SK-N-SH treated with all-trans-retinoic acid at 6 μM for 48 hours (cell line): ENCODE results near the gene STT3B.

Experiments used
- ATAC-seq: fragments of 200-7000 bp; cut with Tn5 transposase; 3 replicates; pipeline ENCODE4 v1.9.1; 2020; ENCODE audit warnings: mild to moderate bottlenecking, moderate library complexity
- ARNTL ChIP-seq: fragments of 450-650 bp; formaldehyde crosslinking; IDR thresholded peaks from 2 replicates; pipeline ENCODE4 v1.5.0; 2020; ENCODE audit warnings: low read depth, mild to moderate bottlenecking, moderate library complexity, borderline replicate concordance
- BACH2 ChIP-seq: fragments of 250-450 bp; sonication (Bioruptor Pico); IDR thresholded peaks from 2 replicates; pipeline ENCODE4 v1.9.0; 2021; ENCODE audit warnings: mild to moderate bottlenecking, borderline replicate concordance
- CSDC2 ChIP-seq: fragments of 250-450 bp; sonication (Bioruptor Pico); IDR thresholded peaks from 2 replicates; pipeline ENCODE4 v1.5.0; 2020; ENCODE audit warnings: mild to moderate bottlenecking, moderate library complexity
- ESRRG ChIP-seq: fragments of 250-450 bp; sonication (Bioruptor Pico); IDR thresholded peaks from 2 replicates; pipeline ENCODE4 v1.6.1; 2021; ENCODE audit warnings: mild to moderate bottlenecking
- GLIS3 ChIP-seq: fragments of 250-450 bp; sonication (Bioruptor Pico); IDR thresholded peaks from 2 replicates; pipeline ENCODE4 v1.5.0; 2020; ENCODE audit warnings: mild to moderate bottlenecking, moderate library complexity
- ISL1 ChIP-seq: fragments of 250-450 bp; sonication (Bioruptor Pico); IDR thresholded peaks from 2 replicates; pipeline ENCODE4 v2.1.2; 2022; ENCODE audit warnings: mild to moderate bottlenecking, moderate library complexity
- OSR1 ChIP-seq: fragments of 250-450 bp; sonication (Bioruptor Pico); IDR thresholded peaks from 2 replicates; pipeline ENCODE4 v1.8.0; 2022; ENCODE audit warnings: moderate library complexity, mild to moderate bottlenecking, inconsistent platforms
- PPARA ChIP-seq: fragments of 250-450 bp; sonication (Bioruptor Pico); IDR thresholded peaks from 2 replicates; pipeline ENCODE4 v1.5.0; 2020; ENCODE audit warnings: mild to moderate bottlenecking, borderline replicate concordance
- RARB ChIP-seq: fragments of 250-450 bp; sonication (Bioruptor Pico); IDR thresholded peaks from 2 replicates; pipeline ENCODE4 v1.8.0; 2021; ENCODE audit warnings: mild to moderate bottlenecking, moderate library complexity
- SNAI2 ChIP-seq: fragments of 250-450 bp; sonication (Bioruptor Pico); IDR thresholded peaks from 2 replicates; pipeline ENCODE4 v1.5.0; 2020; ENCODE audit warnings: mild to moderate bottlenecking, moderate library complexity
- TCF4 ChIP-seq: fragments of 250-450 bp; sonication (Bioruptor Pico); IDR thresholded peaks from 2 replicates; pipeline ENCODE4 v1.8.0; 2021; ENCODE audit warnings: mild to moderate bottlenecking, moderate library complexity, borderline replicate concordance
- TOX ChIP-seq: fragments of 250-450 bp; sonication (Bioruptor Pico); IDR thresholded peaks from 2 replicates; pipeline ENCODE4 v1.8.0; 2021; ENCODE audit warnings: mild to moderate bottlenecking, moderate library complexity, borderline replicate concordance
- ZC3H10 ChIP-seq: fragments of 250-450 bp; sonication (Bioruptor Pico); IDR thresholded peaks from 2 replicates; pipeline ENCODE4 v1.5.1; 2021; ENCODE audit warnings: mild to moderate bottlenecking, moderate library complexity
- ZFP3 ChIP-seq: fragments of 250-450 bp; sonication (Bioruptor Pico); IDR thresholded peaks from 2 replicates; pipeline ENCODE4 v1.5.0; 2020; ENCODE audit warnings: mild to moderate bottlenecking, moderate library complexity
- ZFP30 ChIP-seq: fragments of 450-650 bp; formaldehyde crosslinking; IDR thresholded peaks from 2 replicates; pipeline ENCODE4 v1.5.0; 2022; ENCODE audit warnings: mild to moderate bottlenecking, moderate library complexity
- ZNF565 ChIP-seq: fragments of 450-650 bp; formaldehyde crosslinking; conservative IDR thresholded peaks from 2 replicates; pipeline ENCODE4 v1.5.0; 2020; ENCODE audit warnings: low read depth, mild to moderate bottlenecking, moderate library complexity
- ZNF70 ChIP-seq: fragments of 450-650 bp; formaldehyde crosslinking; IDR thresholded peaks from 2 replicates; pipeline ENCODE4 v1.5.0; 2020; ENCODE audit warnings: mild to moderate bottlenecking, moderate library complexity
- ZNF8 ChIP-seq: fragments of 450-650 bp; formaldehyde crosslinking; IDR thresholded peaks from 2 replicates; pipeline ENCODE4 v1.5.0; 2020; ENCODE audit warnings: mild to moderate bottlenecking, moderate library complexity
- TF ChIP-seq, protein P1 (sequence below): fragments of 250-450 bp; sonication (Bioruptor Pico); IDR thresholded peaks from 2 replicates; pipeline ENCODE4 v1.8.0; 2020; ENCODE audit warnings: mild to moderate bottlenecking, moderate library complexity, borderline replicate concordance
- TF ChIP-seq, protein P2 (sequence below): fragments of 250-450 bp; sonication (Bioruptor Pico); IDR thresholded peaks from 2 replicates; pipeline ENCODE4 v1.8.0; 2021; ENCODE audit warnings: low read depth, mild to moderate bottlenecking, moderate library complexity, borderline replicate concordance
- TF ChIP-seq, protein P3 (sequence below): fragments of 250-450 bp; sonication (Bioruptor Pico); IDR thresholded peaks from 2 replicates; pipeline ENCODE4 v1.5.1; 2021; ENCODE audit warnings: mild to moderate bottlenecking, moderate library complexity
- TF ChIP-seq, protein P4 (sequence below): fragments of 250-450 bp; sonication (Bioruptor Pico); IDR thresholded peaks from 2 replicates; pipeline ENCODE4 v1.5.0; 2020; ENCODE audit warnings: mild to moderate bottlenecking, moderate library complexity

Gene STT3B

DNA sequence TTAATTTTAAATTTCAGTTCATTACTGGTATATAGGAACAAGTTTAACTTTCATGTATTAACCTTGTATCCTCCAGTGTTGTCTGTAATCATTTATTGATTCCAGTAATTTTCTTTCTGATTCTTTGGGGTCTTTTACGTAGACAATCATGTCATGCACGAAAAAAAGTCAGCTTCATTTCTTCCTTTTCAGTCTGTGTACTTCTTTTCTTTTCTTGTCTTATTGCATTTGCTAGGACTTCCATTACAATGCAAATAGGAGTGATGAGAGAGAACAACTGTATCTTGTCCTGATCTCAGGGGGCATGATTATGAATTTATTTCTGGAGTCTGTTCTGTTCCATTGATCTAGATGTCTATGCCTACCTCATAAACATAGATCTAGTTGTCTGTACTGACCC is 56.5 kb downstream of the STT3B start:
- ATAC-seq = no peak
- no peak for TF ChIP-seq GLIS3 (CRISPR knock-in tag)
- TF ChIP-seq, protein P1, sequence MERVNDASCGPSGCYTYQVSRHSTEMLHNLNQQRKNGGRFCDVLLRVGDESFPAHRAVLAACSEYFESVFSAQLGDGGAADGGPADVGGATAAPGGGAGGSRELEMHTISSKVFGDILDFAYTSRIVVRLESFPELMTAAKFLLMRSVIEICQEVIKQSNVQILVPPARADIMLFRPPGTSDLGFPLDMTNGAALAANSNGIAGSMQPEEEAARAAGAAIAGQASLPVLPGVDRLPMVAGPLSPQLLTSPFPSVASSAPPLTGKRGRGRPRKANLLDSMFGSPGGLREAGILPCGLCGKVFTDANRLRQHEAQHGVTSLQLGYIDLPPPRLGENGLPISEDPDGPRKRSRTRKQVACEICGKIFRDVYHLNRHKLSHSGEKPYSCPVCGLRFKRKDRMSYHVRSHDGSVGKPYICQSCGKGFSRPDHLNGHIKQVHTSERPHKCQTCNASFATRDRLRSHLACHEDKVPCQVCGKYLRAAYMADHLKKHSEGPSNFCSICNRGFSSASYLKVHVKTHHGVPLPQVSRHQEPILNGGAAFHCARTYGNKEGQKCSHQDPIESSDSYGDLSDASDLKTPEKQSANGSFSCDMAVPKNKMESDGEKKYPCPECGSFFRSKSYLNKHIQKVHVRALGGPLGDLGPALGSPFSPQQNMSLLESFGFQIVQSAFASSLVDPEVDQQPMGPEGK = no peak
- no peak for TF ChIP-seq ZNF70 (CRISPR knock-in tag)
- TF ChIP-seq ARNTL = no peak
- TF ChIP-seq, protein P2, sequence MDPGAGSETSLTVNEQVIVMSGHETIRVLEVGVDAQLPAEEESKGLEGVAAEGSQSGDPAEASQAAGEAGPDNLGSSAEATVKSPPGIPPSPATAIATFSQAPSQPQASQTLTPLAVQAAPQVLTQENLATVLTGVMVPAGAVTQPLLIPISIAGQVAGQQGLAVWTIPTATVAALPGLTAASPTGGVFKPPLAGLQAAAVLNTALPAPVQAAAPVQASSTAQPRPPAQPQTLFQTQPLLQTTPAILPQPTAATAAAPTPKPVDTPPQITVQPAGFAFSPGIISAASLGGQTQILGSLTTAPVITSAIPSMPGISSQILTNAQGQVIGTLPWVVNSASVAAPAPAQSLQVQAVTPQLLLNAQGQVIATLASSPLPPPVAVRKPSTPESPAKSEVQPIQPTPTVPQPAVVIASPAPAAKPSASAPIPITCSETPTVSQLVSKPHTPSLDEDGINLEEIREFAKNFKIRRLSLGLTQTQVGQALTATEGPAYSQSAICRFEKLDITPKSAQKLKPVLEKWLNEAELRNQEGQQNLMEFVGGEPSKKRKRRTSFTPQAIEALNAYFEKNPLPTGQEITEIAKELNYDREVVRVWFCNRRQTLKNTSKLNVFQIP (CRISPR knock-in tag) = no peak
- no peak for TF ChIP-seq ISL1 (CRISPR knock-in tag)
- TF ChIP-seq BACH2 (CRISPR knock-in tag) = no peak
- no peak for TF ChIP-seq RARB (CRISPR knock-in tag)
- no peak for TF ChIP-seq OSR1 (CRISPR knock-in tag)
- TF ChIP-seq CSDC2 (CRISPR knock-in tag) = no peak
- TF ChIP-seq TCF4 (CRISPR knock-in tag) = no peak
- TF ChIP-seq SNAI2 (CRISPR knock-in tag) = no peak
- TF ChIP-seq ZNF8 (CRISPR knock-in tag) = no peak
- no peak for TF ChIP-seq ZFP30
- TF ChIP-seq PPARA = no peak
- no peak for TF ChIP-seq ZNF565 (CRISPR knock-in tag)
- no peak for TF ChIP-seq TOX (CRISPR knock-in tag)

DNA sequence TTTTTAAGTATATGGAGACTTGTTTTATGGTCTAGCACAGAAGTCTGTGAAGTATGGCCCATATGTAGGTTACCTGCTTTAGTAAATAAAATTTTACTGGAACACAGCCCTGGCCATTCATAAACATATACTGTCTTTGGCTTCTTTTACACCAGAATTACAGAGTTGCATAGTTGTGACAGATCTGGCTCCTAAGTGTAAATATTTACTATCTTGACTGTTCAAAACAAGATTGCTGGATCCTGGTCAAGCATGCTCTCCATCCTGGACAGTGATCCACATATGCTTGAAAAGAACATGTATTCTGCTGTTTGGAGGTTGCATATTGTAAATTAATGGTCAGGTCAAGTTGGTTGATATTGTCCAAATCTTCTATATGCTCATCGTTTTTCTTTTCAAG is 57.9 kb downstream of the STT3B start:
- ATAC-seq = no peak
- TF ChIP-seq ZFP30 (no peak), ZNF565 (CRISPR knock-in tag) (no peak), ZNF70 (CRISPR knock-in tag) (no peak), SNAI2 (CRISPR knock-in tag) (no peak), BACH2 (CRISPR knock-in tag) (no peak), CSDC2 (CRISPR knock-in tag) (no peak), OSR1 (CRISPR knock-in tag) (no peak), GLIS3 (CRISPR knock-in tag) (no peak), ESRRG (CRISPR knock-in tag) (no peak), ARNTL (no peak), ZC3H10 (CRISPR knock-in tag) (no peak), ISL1 (CRISPR knock-in tag) (no peak), PPARA (no peak), ZFP3 (CRISPR knock-in tag) (no peak)
- TF ChIP-seq, protein P3, sequence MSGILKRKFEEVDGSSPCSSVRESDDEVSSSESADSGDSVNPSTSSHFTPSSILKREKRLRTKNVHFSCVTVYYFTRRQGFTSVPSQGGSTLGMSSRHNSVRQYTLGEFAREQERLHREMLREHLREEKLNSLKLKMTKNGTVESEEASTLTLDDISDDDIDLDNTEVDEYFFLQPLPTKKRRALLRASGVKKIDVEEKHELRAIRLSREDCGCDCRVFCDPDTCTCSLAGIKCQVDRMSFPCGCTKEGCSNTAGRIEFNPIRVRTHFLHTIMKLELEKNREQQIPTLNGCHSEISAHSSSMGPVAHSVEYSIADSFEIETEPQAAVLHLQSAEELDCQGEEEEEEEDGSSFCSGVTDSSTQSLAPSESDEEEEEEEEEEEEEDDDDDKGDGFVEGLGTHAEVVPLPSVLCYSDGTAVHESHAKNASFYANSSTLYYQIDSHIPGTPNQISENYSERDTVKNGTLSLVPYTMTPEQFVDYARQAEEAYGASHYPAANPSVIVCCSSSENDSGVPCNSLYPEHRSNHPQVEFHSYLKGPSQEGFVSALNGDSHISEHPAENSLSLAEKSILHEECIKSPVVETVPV (CRISPR knock-in tag) = no peak
- TF ChIP-seq, protein P1 = no peak
- TF ChIP-seq, protein P2 (CRISPR knock-in tag) = no peak
- TF ChIP-seq, protein P4, sequence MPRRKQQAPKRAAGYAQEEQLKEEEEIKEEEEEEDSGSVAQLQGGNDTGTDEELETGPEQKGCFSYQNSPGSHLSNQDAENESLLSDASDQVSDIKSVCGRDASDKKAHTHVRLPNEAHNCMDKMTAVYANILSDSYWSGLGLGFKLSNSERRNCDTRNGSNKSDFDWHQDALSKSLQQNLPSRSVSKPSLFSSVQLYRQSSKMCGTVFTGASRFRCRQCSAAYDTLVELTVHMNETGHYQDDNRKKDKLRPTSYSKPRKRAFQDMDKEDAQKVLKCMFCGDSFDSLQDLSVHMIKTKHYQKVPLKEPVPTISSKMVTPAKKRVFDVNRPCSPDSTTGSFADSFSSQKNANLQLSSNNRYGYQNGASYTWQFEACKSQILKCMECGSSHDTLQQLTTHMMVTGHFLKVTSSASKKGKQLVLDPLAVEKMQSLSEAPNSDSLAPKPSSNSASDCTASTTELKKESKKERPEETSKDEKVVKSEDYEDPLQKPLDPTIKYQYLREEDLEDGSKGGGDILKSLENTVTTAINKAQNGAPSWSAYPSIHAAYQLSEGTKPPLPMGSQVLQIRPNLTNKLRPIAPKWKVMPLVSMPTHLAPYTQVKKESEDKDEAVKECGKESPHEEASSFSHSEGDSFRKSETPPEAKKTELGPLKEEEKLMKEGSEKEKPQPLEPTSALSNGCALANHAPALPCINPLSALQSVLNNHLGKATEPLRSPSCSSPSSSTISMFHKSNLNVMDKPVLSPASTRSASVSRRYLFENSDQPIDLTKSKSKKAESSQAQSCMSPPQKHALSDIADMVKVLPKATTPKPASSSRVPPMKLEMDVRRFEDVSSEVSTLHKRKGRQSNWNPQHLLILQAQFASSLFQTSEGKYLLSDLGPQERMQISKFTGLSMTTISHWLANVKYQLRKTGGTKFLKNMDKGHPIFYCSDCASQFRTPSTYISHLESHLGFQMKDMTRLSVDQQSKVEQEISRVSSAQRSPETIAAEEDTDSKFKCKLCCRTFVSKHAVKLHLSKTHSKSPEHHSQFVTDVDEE (CRISPR knock-in tag) = no peak
